MCF 10A (cell line): Measurements from ENCODE around the gene DMRT1. TPM values are rescaled to one million over a fixed set of nuclear protein-coding genes. Genes with fewer than 3 reads are reported as not detected.

ENCODE experiments used
- BruUV-seq: library from RNA; stranded (reverse); fragments of 400-500 nt; replicated peaks from 2 replicates; lab custom pipeline; 2021; lab: Mats Ljungman, UMichigan
- CTCF ChIA-PET: fragments of 300-600 bp; sonication (Branson Sonifier 250); formaldehyde crosslinking; extraction: SDS; loops from one replicate; lab custom pipeline; 2021; ENCODE audit warnings: antibody characterized with exemption, inconsistent platforms; lab: Yijun Ruan, JAX
- POLR2A ChIA-PET: fragments of 300-600, 350-650 bp; sonication (Branson Sonifier 250); formaldehyde crosslinking; extraction: SDS; loops from one replicate; lab custom pipeline; 2020; ENCODE audit warnings: antibody characterized with exemption, inconsistent platforms; lab: Yijun Ruan, JAX
- DNase-seq: peaks from one replicate; pipeline ENCODE4 v3.0.0-alpha.2; 2018; ENCODE audit not compliant: unreplicated experiment
- H3K27ac Mint-ChIP-seq: one replicate; pipeline ENCODE4 v1.8.0; 2022; ENCODE audit warnings: mild to moderate bottlenecking, low read depth, mixed read lengths; ENCODE audit not compliant: unreplicated experiment
- H3K27me3 Mint-ChIP-seq: one replicate; pipeline ENCODE4 v1.8.0; 2022; ENCODE audit warnings: mixed read lengths; ENCODE audit not compliant: insufficient read depth, unreplicated experiment
- H3K36me3 Mint-ChIP-seq: one replicate; pipeline ENCODE4 v1.8.0; 2022; ENCODE audit warnings: mild to moderate bottlenecking, moderate library complexity, mixed read lengths; ENCODE audit not compliant: insufficient read depth, unreplicated experiment
- H3K4me1 Mint-ChIP-seq: one replicate; pipeline ENCODE4 v1.8.0; 2022; ENCODE audit warnings: mixed read lengths; ENCODE audit not compliant: insufficient read depth, unreplicated experiment
- H3K4me3 Mint-ChIP-seq: one replicate; pipeline ENCODE4 v1.8.0; 2022; ENCODE audit warnings: mild to moderate bottlenecking, moderate library complexity, mixed read lengths; ENCODE audit not compliant: unreplicated experiment
- H3K9me3 Mint-ChIP-seq: one replicate; pipeline ENCODE4 v1.8.0; 2022; ENCODE audit warnings: mixed read lengths; ENCODE audit not compliant: unreplicated experiment
- intact Hi-C: fragments of 100-400 bp; cut with micrococcal nuclease; formaldehyde crosslinking; loops from 2 replicates; pipeline ENCODE4 v1.14.1; 2022
- total RNA-seq: library from RNA; stranded (reverse); gene quantifications from 2 replicates; pipeline ENCODE4 v1.2.3, GENCODE V29; 2022
- TF ChIP-seq, protein P1 (sequence below): fragments of 200-600 bp; IDR thresholded peaks from one replicate; pipeline ENCODE4 v1.8.0; 2022; ENCODE audit warnings: antibody characterized with exemption, mild to moderate bottlenecking; ENCODE audit not compliant: unreplicated experiment

The DMRT1 gene
- total RNA-seq, 1 experiment from 2014 or later = not detected

DNA sequence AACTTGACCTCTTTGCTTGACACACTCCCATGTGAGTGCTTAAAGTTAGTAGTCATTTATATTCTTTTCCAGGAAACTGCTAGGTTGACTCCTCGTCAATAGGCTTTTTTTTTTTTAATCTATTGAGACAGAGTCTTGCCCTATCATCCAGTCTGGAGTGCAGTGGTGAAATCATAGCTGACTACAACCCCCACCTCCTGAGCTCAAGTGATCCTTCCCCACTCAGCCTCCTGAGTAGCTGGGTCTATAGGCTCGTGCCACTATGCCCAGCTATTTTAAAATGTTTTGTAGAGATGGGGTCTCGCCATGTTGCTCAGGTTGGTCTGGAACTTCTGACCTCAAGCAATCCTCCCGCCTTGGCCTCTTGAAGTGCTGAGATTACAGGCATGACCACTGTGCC lies 34.9 kb downstream of the DMRT1 start:
- no peaks in the 10 kb centered on the region for H3K4me1 Mint-ChIP-seq
- POLR2A ChIA-PET = no interaction called here
- intact Hi-C loops = no loop called here
- no peaks in the 10 kb centered on the region for H3K36me3 Mint-ChIP-seq
- no TSS peak for BruUV-seq
- TF ChIP-seq, protein P1, sequence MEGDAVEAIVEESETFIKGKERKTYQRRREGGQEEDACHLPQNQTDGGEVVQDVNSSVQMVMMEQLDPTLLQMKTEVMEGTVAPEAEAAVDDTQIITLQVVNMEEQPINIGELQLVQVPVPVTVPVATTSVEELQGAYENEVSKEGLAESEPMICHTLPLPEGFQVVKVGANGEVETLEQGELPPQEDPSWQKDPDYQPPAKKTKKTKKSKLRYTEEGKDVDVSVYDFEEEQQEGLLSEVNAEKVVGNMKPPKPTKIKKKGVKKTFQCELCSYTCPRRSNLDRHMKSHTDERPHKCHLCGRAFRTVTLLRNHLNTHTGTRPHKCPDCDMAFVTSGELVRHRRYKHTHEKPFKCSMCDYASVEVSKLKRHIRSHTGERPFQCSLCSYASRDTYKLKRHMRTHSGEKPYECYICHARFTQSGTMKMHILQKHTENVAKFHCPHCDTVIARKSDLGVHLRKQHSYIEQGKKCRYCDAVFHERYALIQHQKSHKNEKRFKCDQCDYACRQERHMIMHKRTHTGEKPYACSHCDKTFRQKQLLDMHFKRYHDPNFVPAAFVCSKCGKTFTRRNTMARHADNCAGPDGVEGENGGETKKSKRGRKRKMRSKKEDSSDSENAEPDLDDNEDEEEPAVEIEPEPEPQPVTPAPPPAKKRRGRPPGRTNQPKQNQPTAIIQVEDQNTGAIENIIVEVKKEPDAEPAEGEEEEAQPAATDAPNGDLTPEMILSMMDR = no peak
- H3K9me3 Mint-ChIP-seq = no peaks in the 10 kb centered on the region
- H3K4me3 Mint-ChIP-seq = no peak overlapping the region
- no peak overlapping the region for H3K27ac Mint-ChIP-seq
- H3K27me3 Mint-ChIP-seq = no peaks in the 10 kb centered on the region
- DNase-seq = no peak
- CTCF ChIA-PET = interaction anchor here (0.9 to 1.8 kb wide), 3 partner anchors 17 to 129 kb away, joined by 3 to 7 read pairs (median 3); no protein-coding TSS in a partner anchor

DNA sequence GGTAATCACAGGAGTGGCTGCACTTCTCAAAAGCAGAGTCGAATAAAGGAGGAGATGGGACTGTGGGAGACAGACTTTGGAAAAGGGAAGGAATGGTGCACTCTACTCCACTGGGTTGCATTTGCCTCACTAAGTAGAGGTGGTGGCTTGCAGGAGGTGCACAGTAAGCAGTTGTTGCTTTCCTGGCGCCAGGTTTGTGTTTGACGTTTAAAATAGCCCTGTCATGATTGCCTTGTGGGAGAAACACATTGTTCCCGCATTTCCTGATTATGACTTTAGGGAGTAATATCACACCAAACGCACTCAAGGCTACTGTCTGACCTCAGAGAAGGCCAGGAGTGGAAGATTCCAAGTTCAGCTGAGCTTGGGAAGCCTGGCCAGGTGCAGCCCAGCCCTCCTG lies 36.7 kb downstream of the DMRT1 start:
- BruUV-seq = no TSS peak
- intact Hi-C loops = no loop called here
- H3K36me3 Mint-ChIP-seq = no peaks in the 10 kb centered on the region

DNA sequence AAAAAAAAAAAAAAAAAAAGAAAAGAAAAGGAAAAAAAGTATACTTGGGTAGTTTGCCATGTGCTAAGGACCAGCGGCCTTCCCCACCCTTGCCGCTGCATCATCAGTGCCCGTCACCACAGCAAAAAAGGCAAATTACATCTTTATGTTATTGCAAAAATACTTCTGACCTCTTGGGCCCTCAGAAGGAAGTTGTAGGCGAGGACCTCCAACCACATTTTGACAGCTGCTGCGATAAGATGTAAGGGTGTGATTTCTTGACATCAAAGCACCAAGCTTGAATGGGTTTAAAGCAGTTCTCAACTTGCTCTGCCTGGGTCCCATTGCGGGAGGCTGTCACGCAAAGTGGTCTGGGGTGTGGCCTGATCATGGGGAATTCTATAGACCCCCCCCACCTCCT lies 39.2 kb downstream of the DMRT1 start:
- Mint-ChIP-seq H3K4me3 (no peak overlapping the region), H3K36me3 (no peaks in the 10 kb centered on the region), H3K27ac (no peak overlapping the region), H3K27me3 (no peaks in the 10 kb centered on the region), H3K4me1 (no peaks in the 10 kb centered on the region), H3K9me3 (no peaks in the 10 kb centered on the region)
- ChIA-PET CTCF (interaction anchor here (0.9 to 1.8 kb wide), 5 partner anchors 11 to 661 kb away, joined by 3 to 8 read pairs (median 4); no protein-coding TSS in a partner anchor), POLR2A (no interaction called here)
- TF ChIP-seq, protein P1 = no peak
- no peak for DNase-seq
- BruUV-seq = no TSS peak
- intact Hi-C loops = no loop called here

More for the DNA sequence above, 36.7 kb downstream of the DMRT1 start:
- Mint-ChIP-seq H3K27me3 (no peaks in the 10 kb centered on the region), H3K9me3 (no peaks in the 10 kb centered on the region), H3K4me3 (no peak overlapping the region), H3K4me1 (no peaks in the 10 kb centered on the region), H3K27ac (no peak overlapping the region)
- CTCF ChIA-PET = interaction anchor here (0.7 kb wide), 2 partner anchors 15 to 123 kb away, joined by 4 read pairs; no protein-coding TSS in a partner anchor
- no peak for DNase-seq
- POLR2A ChIA-PET = interaction anchor here (1.5 kb wide), 1 partner anchor 10 kb away, joined by 5 read pairs; no protein-coding TSS in a partner anchor
- TF ChIP-seq, protein P1 = no peak

DNA sequence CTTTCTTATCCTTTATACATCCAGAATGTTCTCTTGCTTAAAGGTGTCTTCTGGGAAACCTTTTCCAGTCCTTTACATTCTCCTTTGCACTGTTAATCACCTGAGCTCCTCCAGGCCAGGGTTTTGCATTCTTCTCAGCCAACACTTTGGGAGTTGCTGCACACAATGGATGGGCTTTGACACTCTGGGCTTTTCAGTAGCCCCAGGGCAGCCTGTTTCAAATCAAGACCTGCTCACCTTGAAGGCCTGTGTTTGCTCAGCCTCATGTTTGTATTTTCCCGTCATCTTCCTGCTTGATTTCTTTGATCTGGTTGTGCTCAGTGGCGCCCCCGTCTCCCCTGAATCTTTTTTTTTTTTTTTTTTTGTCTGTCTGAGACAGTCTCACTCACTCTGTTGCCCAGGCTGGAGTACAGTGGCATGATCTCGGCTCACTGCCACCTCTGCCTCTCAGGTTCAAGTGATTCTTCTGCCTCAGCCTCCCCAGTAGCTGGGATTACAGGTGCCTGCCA lies 41.0 kb downstream of the DMRT1 start:
- Mint-ChIP-seq H3K36me3 (no peaks in the 10 kb centered on the region), H3K27ac (no peak overlapping the region), H3K27me3 (no peaks in the 10 kb centered on the region), H3K9me3 (no peaks in the 10 kb centered on the region), H3K4me3 (no peak overlapping the region), H3K4me1 (no peaks in the 10 kb centered on the region)
- ChIA-PET POLR2A (no interaction called here), CTCF (interaction anchor here (0.7 to 1.8 kb wide), 2 partner anchors 9 to 12 kb away, joined by 3 to 8 read pairs; no protein-coding TSS in a partner anchor)
- TF ChIP-seq, protein P1 = no peak
- intact Hi-C loops = no loop called here
- BruUV-seq = no TSS peak
- DNase-seq = no peak
